ENCODE measurements around the gene CLTRN. TPM values are rescaled to one million over a fixed set of nuclear protein-coding genes. Genes with fewer than 3 reads are reported as not detected.

CLTRN gene
- total RNA-seq, 3 donors from 2014 or later (not counting 1 experiment from before 2014, with no cell fraction given), result 0.28 TPM; not detected in 2

- intact Hi-C loops (cut with micrococcal nuclease), result no loop called here
- Mint-ChIP-seq H3K9me3 (no peaks in the 10 kb centered on the region), H3K27me3 (ENCODE audit: low read depth in 2 of 2) (no peaks in the 10 kb centered on the region), H3K4me1 (peaks cover 16 to 26% of the 10 kb centered on the region in 2 donors), H3K4me3 (no peak overlapping the region), H3K36me3 (no peaks in the 10 kb centered on the region), H3K27ac (no peak overlapping the region)
- no peaks in the 10 kb centered on the region for H3K9me3 ChIP-seq (ENCODE audit: control insufficient read depth, insufficient read depth, low read length)
- no peak for DNase-seq
- H3K4me3 ChIP-seq (ENCODE audit: low read length), result no peak overlapping the region
- no peak for TF ChIP-seq CTCF (IDR thresholded peaks at IDR 0.05)
- no peaks in the 10 kb centered on the region for H3K36me3 ChIP-seq (ENCODE audit: control insufficient read depth, insufficient read depth, low read length)
- ATAC-seq, result no peak
- 97% methylated on average over 27 of the region's 27 CpGs for WGBS (ENCODE audit: insufficient coverage)
- peaks cover 3% of the 10 kb centered on the region for H3K4me1 ChIP-seq (ENCODE audit: control insufficient read depth, insufficient read depth, low read length)
- no peaks in the 10 kb centered on the region for H3K27me3 ChIP-seq (ENCODE audit: control insufficient read depth, insufficient read depth, low read length)
- no peak overlapping the region for H3K27ac ChIP-seq (ENCODE audit: low read length)
Observed at GRCh38 chrX:15646543-15646942, 18.1 kb downstream of the CLTRN start.

GRCh38 chrX:15646031-15646430 lies 18.6 kb downstream of the CLTRN start:
- H3K4me3 Mint-ChIP-seq, result no peak overlapping the region
- H3K4me1 Mint-ChIP-seq, result peaks cover 16 to 28% of the 10 kb centered on the region in 2 donors
- no peaks in the 10 kb centered on the region for H3K36me3 ChIP-seq (ENCODE audit: control insufficient read depth, insufficient read depth, low read length)
- no peak for TF ChIP-seq CTCF (IDR thresholded peaks at IDR 0.05)
- ATAC-seq (no peak), DNase-seq (no peak)
- 88% methylated on average over 14 of the region's 15 CpGs for WGBS (ENCODE audit: insufficient coverage)
- no peaks in the 10 kb centered on the region for H3K9me3 ChIP-seq (ENCODE audit: control insufficient read depth, insufficient read depth, low read length)
- intact Hi-C loops (cut with micrococcal nuclease), result no loop called here
- H3K27ac ChIP-seq (ENCODE audit: low read length), result no peak overlapping the region
- H3K27me3 ChIP-seq (ENCODE audit: control insufficient read depth, insufficient read depth, low read length), result no peaks in the 10 kb centered on the region
- peaks cover 3% of the 10 kb centered on the region for H3K4me1 ChIP-seq (ENCODE audit: control insufficient read depth, insufficient read depth, low read length)
- no peak overlapping the region for H3K27ac Mint-ChIP-seq
- H3K4me3 ChIP-seq (ENCODE audit: low read length), result no peak overlapping the region
- H3K9me3 Mint-ChIP-seq, result no peaks in the 10 kb centered on the region
- H3K36me3 Mint-ChIP-seq, result no peaks in the 10 kb centered on the region
- peaks cover 0 to 1% of the 10 kb centered on the region in 2 donors for H3K27me3 Mint-ChIP-seq (ENCODE audit: low read depth in 2 of 2)

- Mint-ChIP-seq H3K27ac (peak overlapping the region; percentile 6 to 79), H3K27me3 (ENCODE audit: low read depth in 2 of 2) (peaks cover 0 to 8% of the 10 kb centered on the region in 2 donors), H3K36me3 (no peaks in the 10 kb centered on the region), H3K4me1 (peaks cover 24 to 35% of the 10 kb centered on the region in 2 donors), H3K9me3 (no peaks in the 10 kb centered on the region), H3K4me3 (no peak overlapping the region)
- TF ChIP-seq CTCF (IDR thresholded peaks at IDR 0.05), result no peak
- Histone ChIP-seq H3K36me3 (ENCODE audit: control insufficient read depth, insufficient read depth, low read length) (no peaks in the 10 kb centered on the region), H3K4me3 (ENCODE audit: low read length) (no peak overlapping the region), H3K9me3 (ENCODE audit: control insufficient read depth, insufficient read depth, low read length) (no peaks in the 10 kb centered on the region), H3K27me3 (ENCODE audit: control insufficient read depth, insufficient read depth, low read length) (no peaks in the 10 kb centered on the region), H3K27ac (ENCODE audit: low read length) (no peak overlapping the region), H3K4me1 (ENCODE audit: control insufficient read depth, insufficient read depth, low read length) (peaks cover 3% of the 10 kb centered on the region)
- 82% methylated on average over 3 of the region's 3 CpGs for WGBS (ENCODE audit: insufficient coverage)
- DNase-seq (no peak), ATAC-seq (no peak)
- intact Hi-C loops (cut with micrococcal nuclease), result no loop called here
Observed at GRCh38 chrX:15645266-15645665, 19.3 kb downstream of the CLTRN start.

- H3K27me3 ChIP-seq (ENCODE audit: control insufficient read depth, insufficient read depth, low read length), result no peaks in the 10 kb centered on the region
- peaks cover 0 to 8% of the 10 kb centered on the region in 2 donors for H3K27me3 Mint-ChIP-seq (ENCODE audit: low read depth in 2 of 2)
- H3K4me3 Mint-ChIP-seq, result peak overlapping the region; percentile 56
Observed at GRCh38 chrX:15644560-15644872, 20.1 kb downstream of the CLTRN start.

More at GRCh38 chrX:15644560-15644872, 20.1 kb downstream of the CLTRN start:
- ATAC-seq, result no peak
- H3K9me3 Mint-ChIP-seq, result no peaks in the 10 kb centered on the region
- intact Hi-C loops (cut with micrococcal nuclease), result no loop called here
- no peak for TF ChIP-seq CTCF (IDR thresholded peaks at IDR 0.05)
- Histone ChIP-seq H3K27ac (ENCODE audit: low read length) (no peak overlapping the region), H3K4me1 (ENCODE audit: control insufficient read depth, insufficient read depth, low read length) (peaks cover 3% of the 10 kb centered on the region), H3K4me3 (ENCODE audit: low read length) (no peak overlapping the region), H3K36me3 (ENCODE audit: control insufficient read depth, insufficient read depth, low read length) (no peaks in the 10 kb centered on the region), H3K9me3 (ENCODE audit: control insufficient read depth, insufficient read depth, low read length) (no peaks in the 10 kb centered on the region)
- H3K27ac Mint-ChIP-seq, result peak overlapping the region in 1 of 2 donors; percentile 79
- peaks cover 24 to 37% of the 10 kb centered on the region in 2 donors for H3K4me1 Mint-ChIP-seq
- WGBS (ENCODE audit: insufficient coverage), result no CpG with 5 or more reads among the region's 1 CpG
- H3K36me3 Mint-ChIP-seq, result no peaks in the 10 kb centered on the region
- no peak for DNase-seq
